Measurements from ENCODE around the gene ZFAND5.

- TF ChIP-seq POLR2AphosphoS5 (IDR thresholded peaks at IDR 0.05; ENCODE audit: low read depth, low read length) (0 out of 2 replicates have a peak, but pooled peaks have one; percentile 14), POLR2A (IDR thresholded peaks at IDR 0.05; ENCODE audit: low read depth, low read length) (no peak)
Measured at GRCh38 chr9:72363236-72363635, 1.8 kb downstream of the ZFAND5 start.
